Peyer's patch (tissue), 4 donors: ENCODE measurements around the gene RALGPS1. TPM values are rescaled to one million over a fixed set of nuclear protein-coding genes. Genes with fewer than 3 reads are reported as not detected.

Experiments used
- DNase-seq, 3 donors: peaks; one replicate each; pipeline ENCODE4 v3.0.0-alpha.2; 2017 to 2019
- H3K27ac ChIP-seq, 4 donors: fragments of 200-600 bp; sonication (generic); one replicate each; pipeline ENCODE4 v1.5.1; 2016 to 2019
- H3K27me3 ChIP-seq, 2 donors: fragments of 200-600 bp; sonication (generic); one replicate each; pipeline ENCODE4 v1.5.1; 2019
- H3K36me3 ChIP-seq, 3 donors: fragments of 200-600 bp; sonication (generic); one replicate each; pipeline ENCODE4 v1.5.1; 2016 to 2019
- H3K4me1 ChIP-seq, 4 donors: fragments of 200-600 bp; sonication (generic); one replicate each; pipeline ENCODE4 v1.5.1; 2016 to 2019
- H3K4me3 ChIP-seq, 4 donors: fragments of 200-600 bp; sonication (generic); 1 replicate in 3 of 4; 2 replicates in 1 of 4; pipeline ENCODE4 v1.5.1; 2016 to 2019; ENCODE audit warnings: mild to moderate bottlenecking in 1 of 4
- H3K9me3 ChIP-seq, 4 donors: fragments of 200-600 bp; sonication (generic); one replicate each; pipeline ENCODE4 v1.5.1; 2016 to 2019; ENCODE audit warnings: mild to moderate bottlenecking in 1 of 4
- POLR2A ChIP-seq, 2 donors: fragments of 450-650 bp; IDR thresholded peaks; one replicate each; pipeline ENCODE4 v1.5.1; 2017; ENCODE audit warnings: antibody characterized with exemption in 2 of 2, mild to moderate bottlenecking in 2 of 2, moderate library complexity in 2 of 2
- total RNA-seq, 4 donors: library from RNA; depleted of rRNA; stranded (reverse); fragments of >200 nt; gene quantifications; one replicate each; pipeline ENCODE4 v1.1.0, GENCODE V29; 2016
- TF ChIP-seq, protein P1 (sequence below), 6 experiments: fragments of 450-650 bp in 4 of 6; fragments of 200-600 bp in 2 of 6; sonication (generic) in 1 of 6; IDR thresholded peaks; one replicate each; pipeline ENCODE4 v1.5.1; 2017 to 2019; ENCODE audit warnings: antibody characterized with exemption in 6 of 6, mild to moderate bottlenecking in 3 of 6, moderate library complexity in 1 of 6

Gene RALGPS1
- total RNA-seq, 4 donors from 2014 or later: 38.8 to 158 (median 141) TPM

DNA sequence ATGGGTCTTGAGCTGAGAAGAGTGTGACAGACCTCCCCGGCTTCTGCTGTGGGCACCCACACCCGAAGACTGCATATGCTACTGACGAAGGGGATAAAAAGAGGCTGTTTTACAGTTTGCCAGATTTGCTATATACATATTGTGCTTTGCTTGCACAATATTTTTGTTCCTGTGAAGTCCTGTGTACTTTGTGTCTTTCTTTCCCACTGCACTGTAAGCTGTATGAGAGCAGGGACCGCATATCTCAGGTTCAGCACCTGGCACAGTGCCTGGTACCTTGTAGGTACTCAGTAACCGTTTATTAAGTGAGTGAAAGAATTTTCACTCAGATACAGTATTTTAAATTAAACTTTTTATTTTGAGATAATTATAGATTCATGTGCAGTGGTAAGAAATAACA is 341.7 kb downstream of the RALGPS1 start:
- no peak for DNase-seq
- Histone ChIP-seq H3K9me3 (no peaks in the 10 kb centered on the region), H3K27ac (no peak overlapping the region), H3K4me3 (no peak overlapping the region), H3K36me3 (no peaks in the 10 kb centered on the region), H3K27me3 (no peaks in the 10 kb centered on the region), H3K4me1 (no peaks in the 10 kb centered on the region)
- TF ChIP-seq, protein P1, sequence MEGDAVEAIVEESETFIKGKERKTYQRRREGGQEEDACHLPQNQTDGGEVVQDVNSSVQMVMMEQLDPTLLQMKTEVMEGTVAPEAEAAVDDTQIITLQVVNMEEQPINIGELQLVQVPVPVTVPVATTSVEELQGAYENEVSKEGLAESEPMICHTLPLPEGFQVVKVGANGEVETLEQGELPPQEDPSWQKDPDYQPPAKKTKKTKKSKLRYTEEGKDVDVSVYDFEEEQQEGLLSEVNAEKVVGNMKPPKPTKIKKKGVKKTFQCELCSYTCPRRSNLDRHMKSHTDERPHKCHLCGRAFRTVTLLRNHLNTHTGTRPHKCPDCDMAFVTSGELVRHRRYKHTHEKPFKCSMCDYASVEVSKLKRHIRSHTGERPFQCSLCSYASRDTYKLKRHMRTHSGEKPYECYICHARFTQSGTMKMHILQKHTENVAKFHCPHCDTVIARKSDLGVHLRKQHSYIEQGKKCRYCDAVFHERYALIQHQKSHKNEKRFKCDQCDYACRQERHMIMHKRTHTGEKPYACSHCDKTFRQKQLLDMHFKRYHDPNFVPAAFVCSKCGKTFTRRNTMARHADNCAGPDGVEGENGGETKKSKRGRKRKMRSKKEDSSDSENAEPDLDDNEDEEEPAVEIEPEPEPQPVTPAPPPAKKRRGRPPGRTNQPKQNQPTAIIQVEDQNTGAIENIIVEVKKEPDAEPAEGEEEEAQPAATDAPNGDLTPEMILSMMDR (IDR thresholded peaks at IDR 0.05): no peak
- no peak for TF ChIP-seq POLR2A (IDR thresholded peaks at IDR 0.05)

- DNase-seq: no peak
- peak overlapping the region in 1 of 4 donors; percentile 19 for H3K27ac ChIP-seq
- no peaks in the 10 kb centered on the region for H3K9me3 ChIP-seq
- H3K27me3 ChIP-seq: no peaks in the 10 kb centered on the region
- no peak overlapping the region for H3K4me3 ChIP-seq
- no peak for TF ChIP-seq POLR2A (IDR thresholded peaks at IDR 0.05)
- TF ChIP-seq, protein P1 (IDR thresholded peaks at IDR 0.05): no peak
- no peaks in the 10 kb centered on the region for H3K36me3 ChIP-seq
- no peaks in the 10 kb centered on the region for H3K4me1 ChIP-seq
Measured at GRCh38 chr9:127258606-127259471, 344.3 kb downstream of the RALGPS1 start.

DNA sequence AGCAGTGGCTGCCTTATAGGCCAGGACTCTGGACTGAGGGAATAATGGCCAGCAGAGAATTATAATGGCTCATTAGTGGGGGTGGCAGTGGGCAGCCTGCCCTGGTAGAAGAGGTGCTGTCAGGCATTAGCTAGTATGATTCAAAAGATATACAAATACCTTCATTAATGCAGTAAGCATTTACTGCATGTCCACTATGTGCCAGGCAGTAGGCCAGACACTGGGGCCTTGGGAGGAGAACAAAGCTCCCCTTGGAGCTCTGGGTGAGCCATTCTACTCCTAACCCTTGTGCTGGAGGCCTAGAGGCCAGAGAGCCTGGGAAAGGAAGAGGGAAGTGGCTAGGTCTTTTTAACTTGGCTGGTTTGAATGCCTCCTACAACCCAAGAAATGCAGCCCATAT is 348.0 kb downstream of the RALGPS1 start:
- Histone ChIP-seq H3K27me3 (no peaks in the 10 kb centered on the region), H3K9me3 (no peaks in the 10 kb centered on the region), H3K4me1 (no peaks in the 10 kb centered on the region), H3K36me3 (no peaks in the 10 kb centered on the region), H3K4me3 (no peak overlapping the region), H3K27ac (no peak overlapping the region)
- TF ChIP-seq, protein P1 (IDR thresholded peaks at IDR 0.05): no peak
- no peak for TF ChIP-seq POLR2A (IDR thresholded peaks at IDR 0.05)
- DNase-seq: no peak

DNA sequence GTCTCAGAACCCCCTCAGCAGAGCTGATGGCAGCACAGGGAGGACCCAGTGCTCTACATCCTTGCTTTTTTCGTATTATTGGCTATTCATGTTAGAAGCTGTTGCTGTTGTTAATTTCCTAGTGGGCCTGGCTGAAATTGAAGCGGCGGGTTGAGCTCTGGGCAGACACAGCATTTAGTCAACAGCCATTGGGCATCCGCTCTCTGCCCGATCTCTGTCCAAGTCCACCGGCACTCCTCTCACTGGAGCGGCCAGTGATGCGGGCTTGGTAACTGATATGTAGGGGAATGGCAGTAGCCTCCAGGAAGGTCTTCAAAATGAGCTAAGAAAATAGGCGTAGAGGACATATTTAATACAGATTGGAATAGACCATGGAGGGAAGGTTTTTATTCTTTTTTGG is 348.7 kb downstream of the RALGPS1 start:
- H3K4me3 ChIP-seq: no peak overlapping the region
- DNase-seq: no peak
- H3K27me3 ChIP-seq: no peaks in the 10 kb centered on the region
- TF ChIP-seq, protein P1 (IDR thresholded peaks at IDR 0.05): no peak
- TF ChIP-seq POLR2A (IDR thresholded peaks at IDR 0.05): no peak
- no peaks in the 10 kb centered on the region for H3K4me1 ChIP-seq
- no peak overlapping the region for H3K27ac ChIP-seq
- no peaks in the 10 kb centered on the region for H3K9me3 ChIP-seq
- no peaks in the 10 kb centered on the region for H3K36me3 ChIP-seq

DNA sequence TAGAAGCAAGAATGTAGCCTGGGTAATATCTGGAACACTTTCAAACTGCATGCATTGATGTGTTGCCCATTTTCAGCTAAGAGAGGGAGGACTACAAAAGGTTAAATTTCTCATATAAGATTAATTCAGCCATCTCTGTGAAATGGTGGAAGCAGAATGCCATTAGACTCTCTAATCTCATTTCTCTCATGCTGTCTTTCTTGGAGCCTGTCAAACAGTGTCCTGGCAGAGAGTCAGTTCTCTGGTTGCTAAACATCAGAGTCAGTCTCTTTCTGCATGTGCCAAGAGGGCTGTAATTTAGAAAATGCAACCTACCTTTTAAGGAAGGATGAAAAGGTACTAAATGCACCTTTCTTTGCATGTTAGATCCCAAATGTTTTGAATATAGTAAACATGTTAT is 349.1 kb downstream of the RALGPS1 start:
- Histone ChIP-seq H3K27me3 (no peaks in the 10 kb centered on the region), H3K9me3 (no peaks in the 10 kb centered on the region), H3K36me3 (no peaks in the 10 kb centered on the region), H3K27ac (no peak overlapping the region), H3K4me1 (no peaks in the 10 kb centered on the region), H3K4me3 (no peak overlapping the region)
- no peak for DNase-seq
- TF ChIP-seq, protein P1 (IDR thresholded peaks at IDR 0.05): no peak
- no peak for TF ChIP-seq POLR2A (IDR thresholded peaks at IDR 0.05)
